ENCODE data around the gene SECISBP2.

The SECISBP2 gene

DNA sequence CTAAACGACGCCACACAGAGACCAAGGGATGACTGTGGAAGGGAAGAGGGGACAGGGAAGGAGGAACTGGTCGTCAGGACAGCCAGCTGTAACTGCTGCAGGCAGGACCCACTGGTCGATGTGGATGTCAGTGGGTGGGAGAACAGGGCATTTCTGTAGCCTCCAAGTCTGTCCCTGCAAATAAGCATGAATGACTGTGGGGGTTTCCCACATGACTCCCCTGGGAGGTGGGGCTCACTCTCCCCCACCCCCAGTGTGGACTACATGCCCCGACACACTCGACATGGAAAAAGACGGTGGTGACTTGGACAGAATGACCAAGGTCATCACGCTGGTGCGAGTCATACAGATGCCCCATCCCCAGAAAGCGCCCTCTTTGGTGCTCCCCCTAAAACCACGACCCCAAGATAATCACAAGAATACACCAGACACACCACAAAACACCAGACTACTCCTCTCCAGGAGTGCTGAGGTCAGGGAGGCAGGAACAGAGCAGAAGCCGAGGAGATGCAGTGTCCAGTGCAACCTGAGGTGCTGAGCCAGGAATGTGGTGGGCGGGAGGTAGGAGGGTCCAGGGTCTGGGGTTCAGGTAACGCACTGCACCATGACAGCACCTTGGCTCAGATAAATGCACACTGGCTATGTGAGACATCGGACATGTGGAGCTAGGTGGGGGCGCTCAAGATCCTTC, 64.9 kb downstream of the SECISBP2 start:
- DNase-seq (ENCODE audit: low read depth): no peak

- DNase-seq (ENCODE audit: low read depth): no peak
Measured at GRCh38 chr9:89383721-89384300, 65.5 kb downstream of the SECISBP2 start.

- DNase-seq (ENCODE audit: low read depth): no peak
Measured at GRCh38 chr9:89384783-89385182, 66.5 kb downstream of the SECISBP2 start.

GRCh38 chr9:89386206-89386605, 67.9 kb downstream of the SECISBP2 start:
- no peak for DNase-seq (ENCODE audit: low read depth)

- no peak for DNase-seq (ENCODE audit: low read depth)
Measured at GRCh38 chr9:89386797-89387196, 68.5 kb downstream of the SECISBP2 start.

- no peak for DNase-seq (ENCODE audit: low read depth)
Measured at GRCh38 chr9:89387197-89387849, 69.0 kb downstream of the SECISBP2 start.

DNA sequence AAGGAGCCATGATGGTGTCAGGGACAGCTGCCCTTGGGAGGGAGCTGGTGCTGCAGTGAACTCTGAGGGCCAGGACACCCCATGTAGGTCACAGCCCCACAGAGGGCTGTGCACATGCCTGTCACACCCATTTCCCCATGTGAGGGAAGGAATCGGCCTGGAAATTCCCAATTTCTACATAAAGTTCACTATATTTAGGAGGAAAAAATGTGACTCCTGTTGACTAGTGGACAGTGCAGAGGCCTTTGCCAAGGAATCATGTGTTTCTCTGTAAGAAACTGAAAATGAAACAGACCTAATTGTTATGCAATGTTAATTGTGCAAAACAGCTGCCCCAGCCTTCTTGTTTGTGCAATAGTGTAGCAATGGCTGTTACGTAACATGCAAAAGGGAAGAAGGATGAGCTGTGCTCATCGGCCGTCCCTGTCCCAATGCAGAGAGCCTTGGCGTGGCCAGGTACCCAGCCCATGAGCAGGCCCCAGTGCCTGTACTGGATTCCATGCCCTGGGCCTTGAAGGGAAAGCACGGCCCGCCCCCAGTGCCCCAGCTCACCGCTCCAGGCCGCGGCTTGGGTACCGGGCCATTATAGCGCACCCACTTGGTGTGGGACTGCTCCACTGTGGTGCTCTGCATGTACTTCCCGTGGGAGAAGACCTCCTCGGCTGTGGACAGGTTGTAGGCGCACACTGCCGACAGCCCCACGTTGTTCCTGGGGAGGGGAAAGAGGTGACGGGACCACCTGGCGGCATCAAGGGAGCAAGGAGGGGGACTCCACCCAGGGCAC, 70.0 kb downstream of the SECISBP2 start:
- DNase-seq (ENCODE audit: low read depth): no peak

GRCh38 chr9:89388868-89389177, 70.5 kb downstream of the SECISBP2 start:
- DNase-seq (ENCODE audit: low read depth): no peak

- no peak for DNase-seq (ENCODE audit: low read depth)
Measured at GRCh38 chr9:89390068-89390555, 71.8 kb downstream of the SECISBP2 start.

- DNase-seq (ENCODE audit: low read depth): no peak
Measured at GRCh38 chr9:89390578-89391116, 72.3 kb downstream of the SECISBP2 start.

GRCh38 chr9:89391585-89391984, 73.3 kb downstream of the SECISBP2 start:
- no peak for DNase-seq (ENCODE audit: low read depth)

DNA sequence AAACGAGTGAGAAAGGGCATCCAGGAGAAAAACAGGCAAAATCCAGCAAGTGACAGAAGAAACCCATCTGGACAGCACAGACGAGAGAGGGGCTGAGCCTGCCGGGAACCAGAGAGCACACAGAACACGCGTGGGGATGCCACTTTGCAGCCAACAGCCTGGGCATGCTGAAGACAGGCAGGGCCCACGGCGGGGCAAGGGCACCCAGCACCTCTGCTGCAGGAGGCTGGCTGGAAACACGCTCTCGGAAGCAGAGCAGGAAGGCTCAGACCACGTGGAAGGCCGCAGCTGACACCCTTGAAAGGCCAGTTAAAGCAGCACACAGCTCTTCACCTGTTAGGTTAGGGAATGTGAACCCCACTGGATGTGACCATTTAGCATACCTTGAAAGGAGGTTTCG, 76.1 kb downstream of the SECISBP2 start:
- DNase-seq (ENCODE audit: low read depth): no peak

- DNase-seq (ENCODE audit: low read depth): no peak
Measured at GRCh38 chr9:89395931-89396710, 77.8 kb downstream of the SECISBP2 start.

DNA sequence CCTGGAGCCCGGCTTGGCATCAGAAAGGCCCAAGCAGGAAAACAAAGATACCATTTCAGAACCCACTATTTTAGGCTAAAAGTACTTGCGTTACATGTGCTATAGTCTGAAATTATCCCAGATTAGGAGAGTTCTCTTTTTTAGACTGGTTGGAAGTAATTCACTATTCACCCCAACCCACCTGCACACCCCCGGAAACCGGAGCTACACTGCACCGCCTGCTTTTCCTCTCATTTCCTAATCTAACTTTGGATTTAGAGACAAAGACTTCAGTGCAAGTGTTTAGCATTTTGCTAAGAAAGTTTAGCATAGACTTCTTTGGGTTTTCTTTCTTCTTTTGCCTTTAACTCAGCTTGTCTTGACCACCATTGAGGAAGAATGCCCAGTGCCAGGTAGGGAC, 79.2 kb downstream of the SECISBP2 start:
- no peak for DNase-seq (ENCODE audit: low read depth)

DNA sequence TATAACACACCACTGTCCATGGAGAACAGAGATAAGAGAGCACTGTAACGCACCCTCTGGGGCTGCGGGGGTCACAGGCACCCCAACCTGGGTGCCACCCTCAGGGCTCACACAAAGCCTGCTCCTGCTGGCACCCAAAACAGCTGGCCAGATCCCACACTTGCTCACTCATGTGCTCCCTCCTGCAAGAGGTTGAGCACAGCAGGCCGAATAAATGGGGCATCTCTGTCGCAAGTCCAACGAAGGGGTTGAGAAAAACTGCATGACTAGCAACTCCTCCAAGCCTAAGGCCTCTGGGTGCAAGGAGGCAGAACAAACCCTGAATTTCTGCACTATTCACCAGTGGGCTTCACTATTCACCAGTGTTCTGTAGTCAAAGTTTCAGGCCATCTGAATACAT, 80.3 kb downstream of the SECISBP2 start:
- DNase-seq (ENCODE audit: low read depth): no peak

GRCh38 chr9:89400403-89401116, 82.3 kb downstream of the SECISBP2 start:
- DNase-seq (ENCODE audit: low read depth): no peak

DNA sequence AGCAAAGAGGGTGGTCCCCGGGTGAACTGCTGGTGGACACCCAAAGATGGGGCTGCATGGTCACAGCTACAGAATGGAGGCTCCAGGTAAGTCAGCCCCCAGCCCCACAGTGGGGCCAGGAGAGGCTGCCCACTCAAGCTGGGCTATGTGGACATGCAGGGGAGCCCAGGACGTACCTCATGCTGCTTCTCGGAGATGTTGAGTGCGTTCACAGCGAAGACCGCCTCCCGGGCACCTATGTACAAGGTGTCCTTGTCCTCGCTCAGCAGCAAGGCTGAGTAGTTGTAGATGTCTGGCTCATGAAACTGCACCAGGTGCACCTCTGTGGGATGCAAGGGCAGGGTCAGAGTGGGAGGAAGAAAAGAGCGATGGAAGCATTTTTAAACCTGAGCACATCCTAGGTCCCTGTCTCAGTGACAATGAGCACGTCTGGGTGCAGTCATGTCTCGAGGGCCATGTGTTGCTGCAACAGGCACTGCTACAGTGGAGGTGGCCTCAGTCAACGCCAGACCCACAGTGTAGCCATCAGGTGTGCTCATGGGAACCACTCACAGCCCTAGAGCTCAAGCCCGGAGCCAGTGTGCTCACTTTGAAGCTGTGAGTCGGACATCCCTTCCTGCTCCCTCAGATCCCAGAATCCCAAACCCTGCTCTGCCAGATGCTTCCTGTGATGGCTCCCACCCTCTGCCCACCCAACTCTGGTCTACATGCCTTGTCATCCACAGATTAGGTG, 84.6 kb downstream of the SECISBP2 start:
- DNase-seq (ENCODE audit: low read depth): no peak

GRCh38 chr9:89404074-89404473, 85.8 kb downstream of the SECISBP2 start:
- no peak for DNase-seq (ENCODE audit: low read depth)

DNA sequence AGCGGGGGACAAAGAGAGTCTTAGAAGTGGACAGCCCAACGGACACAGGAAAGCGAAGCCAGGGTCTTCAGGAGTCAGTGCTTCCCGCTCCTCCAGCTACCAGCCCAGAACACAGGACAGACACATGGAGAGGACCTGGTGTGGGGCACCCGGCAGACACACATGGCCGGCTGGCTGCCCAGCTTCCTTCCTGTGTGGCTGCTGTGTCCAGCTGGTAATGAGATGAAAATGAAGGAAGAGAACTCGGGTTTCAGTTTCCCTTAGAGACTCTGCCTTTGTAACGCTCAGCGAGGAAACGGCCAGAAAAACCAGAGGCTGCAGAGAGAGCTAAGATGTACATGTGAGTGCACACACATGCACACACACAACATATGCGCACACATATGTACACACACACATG, 87.5 kb downstream of the SECISBP2 start:
- no peak for DNase-seq (ENCODE audit: low read depth)

GRCh38 chr9:89407070-89407469, 88.8 kb downstream of the SECISBP2 start:
- DNase-seq (ENCODE audit: low read depth): no peak
